Peyer's patch (tissue), 4 donors: ENCODE data around the gene SEC61A2. TPM values are rescaled to one million over a fixed set of nuclear protein-coding genes. Genes with fewer than 3 reads are reported as not detected.

Experiments
- DNase-seq, 3 donors: peaks; one replicate each; pipeline ENCODE4 v3.0.0-alpha.2; 2017 to 2019
- H3K27ac ChIP-seq, 4 donors: fragments of 200-600 bp; sonication (generic); one replicate each; pipeline ENCODE4 v1.5.1; 2016 to 2019
- H3K27me3 ChIP-seq, 2 donors: fragments of 200-600 bp; sonication (generic); one replicate each; pipeline ENCODE4 v1.5.1; 2019
- H3K36me3 ChIP-seq, 3 donors: fragments of 200-600 bp; sonication (generic); one replicate each; pipeline ENCODE4 v1.5.1; 2016 to 2019
- H3K4me1 ChIP-seq, 4 donors: fragments of 200-600 bp; sonication (generic); one replicate each; pipeline ENCODE4 v1.5.1; 2016 to 2019
- H3K4me3 ChIP-seq, 4 donors: fragments of 200-600 bp; sonication (generic); 1 replicate in 3 of 4; 2 replicates in 1 of 4; pipeline ENCODE4 v1.5.1; 2016 to 2019; ENCODE audit warnings: mild to moderate bottlenecking in 1 of 4
- H3K9me3 ChIP-seq, 4 donors: fragments of 200-600 bp; sonication (generic); one replicate each; pipeline ENCODE4 v1.5.1; 2016 to 2019; ENCODE audit warnings: mild to moderate bottlenecking in 1 of 4
- CTCF ChIP-seq, 6 experiments: fragments of 450-650 bp in 4 of 6; fragments of 200-600 bp in 2 of 6; sonication (generic) in 1 of 6; IDR thresholded peaks; one replicate each; pipeline ENCODE4 v1.5.1; 2017 to 2019; ENCODE audit warnings: antibody characterized with exemption in 6 of 6, mild to moderate bottlenecking in 3 of 6, moderate library complexity in 1 of 6
- POLR2A ChIP-seq, 2 donors: fragments of 450-650 bp; IDR thresholded peaks; one replicate each; pipeline ENCODE4 v1.5.1; 2017; ENCODE audit warnings: antibody characterized with exemption in 2 of 2, mild to moderate bottlenecking in 2 of 2, moderate library complexity in 2 of 2
- total RNA-seq, 4 donors: library from RNA; depleted of rRNA; stranded (reverse); fragments of >200 nt; gene quantifications; one replicate each; pipeline ENCODE4 v1.1.0, GENCODE V29; 2016

Gene SEC61A2
- total RNA-seq, 4 donors from 2014 or later = 1.4 to 8.3 (median 5.2) TPM

- no peak for DNase-seq
These were observed 63.7 kb downstream of the SEC61A2 start for GRCh38 chr10:12193193-12193592.

GRCh38 chr10:12194752-12195271 lies 65.3 kb downstream of the SEC61A2 start:
- Histone ChIP-seq H3K9me3 (no peaks in the 10 kb centered on the region), H3K27me3 (no peaks in the 10 kb centered on the region), H3K4me1 (peaks cover 0 to 25% (median 12%) of the 10 kb centered on the region in 4 donors), H3K27ac (peak overlapping the region; percentile 78 to 94 (median 84)), H3K36me3 (peaks cover 0 to 12% (median 0%) of the 10 kb centered on the region in 3 donors), H3K4me3 (peak overlapping the region; percentile 61 to 89 (median 68))
- DNase-seq = peak; percentile 31 to 63 (median 58)
- TF ChIP-seq CTCF (IDR thresholded peaks at IDR 0.05) (no peak), POLR2A (IDR thresholded peaks at IDR 0.05) (no peak)

More at GRCh38 chr10:12193193-12193592, 63.7 kb downstream of the SEC61A2 start:
- peaks cover 0 to 23% (median 12%) of the 10 kb centered on the region in 4 donors for H3K4me1 ChIP-seq
- H3K9me3 ChIP-seq = no peaks in the 10 kb centered on the region
- TF ChIP-seq POLR2A (IDR thresholded peaks at IDR 0.05) (no peak), CTCF (IDR thresholded peaks at IDR 0.05) (no peak)
- no peaks in the 10 kb centered on the region for H3K36me3 ChIP-seq
- H3K4me3 ChIP-seq = no peak overlapping the region
- no peaks in the 10 kb centered on the region for H3K27me3 ChIP-seq
- H3K27ac ChIP-seq = no peak overlapping the region

- Histone ChIP-seq H3K4me1 (peaks cover 0 to 25% (median 12%) of the 10 kb centered on the region in 4 donors), H3K9me3 (no peaks in the 10 kb centered on the region), H3K4me3 (peak overlapping the region; percentile 61 to 89 (median 68)), H3K27me3 (no peaks in the 10 kb centered on the region), H3K27ac (peak overlapping the region; percentile 78 to 94 (median 84)), H3K36me3 (peaks cover 0 to 15% (median 0%) of the 10 kb centered on the region in 3 donors)
- TF ChIP-seq CTCF (IDR thresholded peaks at IDR 0.05) (no peak), POLR2A (IDR thresholded peaks at IDR 0.05) (no peak)
- no peak for DNase-seq
These were observed 65.8 kb downstream of the SEC61A2 start for GRCh38 chr10:12195281-12195602.

- Histone ChIP-seq H3K4me1 (peaks cover 0 to 25% (median 12%) of the 10 kb centered on the region in 4 donors), H3K4me3 (peak within 1 kb of the TSS; percentile 61 to 89 (median 68)), H3K9me3 (no peaks in the 10 kb centered on the region), H3K27ac (peak within 1 kb of the TSS; percentile 78 to 94 (median 84)), H3K27me3 (no peaks in the 10 kb centered on the region), H3K36me3 (peaks cover 0 to 21% (median 0%) of the 10 kb centered on the region in 3 donors)
- peak in 2 of 6 experiments; percentile 11 to 14 for TF ChIP-seq CTCF (IDR thresholded peaks at IDR 0.05)
- peak in 1 of 2 donors; percentile 30 for TF ChIP-seq POLR2A (IDR thresholded peaks at IDR 0.05)
- DNase-seq = peak; percentile 86 to 95 (median 89)
These were observed 66.4 kb downstream of the SEC61A2 start, which contains the start of the genes CDC123 and NUDT5 for GRCh38 chr10:12195603-12196506. Gene CDC123 (plus strand): TSS chr10:12196188. CDS start chr10:12196246, 58 bp downstream. Gene NUDT5 (minus strand): TSS chr10:12195891. CDS start chr10:12186291, 9,600 bp downstream.

- H3K4me1 ChIP-seq = peaks cover 0 to 25% (median 12%) of the 10 kb centered on the region in 4 donors
- H3K4me3 ChIP-seq = peak overlapping the region; percentile 61 to 89 (median 68)
- no peak for DNase-seq
- H3K36me3 ChIP-seq = peaks cover 0 to 28% (median 0%) of the 10 kb centered on the region in 3 donors
- TF ChIP-seq CTCF (IDR thresholded peaks at IDR 0.05) (no peak), POLR2A (IDR thresholded peaks at IDR 0.05) (no peak)
- no peaks in the 10 kb centered on the region for H3K27me3 ChIP-seq
- H3K27ac ChIP-seq = peak overlapping the region; percentile 78 to 94 (median 84)
- no peaks in the 10 kb centered on the region for H3K9me3 ChIP-seq
These were observed 67.2 kb downstream of the SEC61A2 start for GRCh38 chr10:12196531-12197211.
